ENCODE measurements around the gene MGAT3. TPM values are rescaled to one million over a fixed set of nuclear protein-coding genes. Genes with fewer than 3 reads are reported as not detected.

The MGAT3 gene
- total and polyA plus RNA-seq, 2 of the 13 experiments (the other 11 are each of a cell fraction or from before 2014, with no cell fraction given) = 0.11 to 0.15 TPM

DNA sequence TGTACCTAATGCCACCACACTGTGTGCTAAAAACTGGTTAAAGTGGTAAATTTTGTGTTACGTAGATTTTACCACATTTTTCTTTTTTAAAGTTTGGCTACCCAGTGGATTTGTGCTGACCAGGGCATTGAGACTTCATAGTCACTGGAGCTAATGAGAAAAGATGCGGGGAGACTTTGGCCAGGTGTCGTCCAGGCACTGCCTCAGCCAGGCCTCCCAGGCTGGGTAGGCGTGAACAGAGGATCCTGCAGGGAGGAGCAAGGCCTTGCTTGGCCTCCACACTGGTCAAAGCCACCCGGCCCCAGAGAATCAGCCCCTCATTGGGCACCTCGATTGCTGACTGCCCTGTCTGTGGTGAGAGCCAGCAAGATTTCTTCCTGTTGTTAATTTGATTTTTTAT lies 13.4 kb upstream of the MGAT3 start (continued):
- TF ChIP-seq RBM22 (optimal IDR thresholded peaks at IDR 0.05; ENCODE audit: low read length) (no peak), ZNF281 (CRISPR knock-in tag; IDR thresholded peaks at IDR 0.05; ENCODE audit: borderline replicate concordance) (no peak), ZNF501 (CRISPR knock-in tag; IDR thresholded peaks at IDR 0.05) (no peak), ZNF225 (CRISPR knock-in tag; IDR thresholded peaks at IDR 0.05) (no peak), ETV6 (CRISPR knock-in tag; conservative IDR thresholded peaks at IDR 0.05) (no peak), THAP11 (CRISPR knock-in tag; IDR thresholded peaks at IDR 0.05) (no peak)

DNA sequence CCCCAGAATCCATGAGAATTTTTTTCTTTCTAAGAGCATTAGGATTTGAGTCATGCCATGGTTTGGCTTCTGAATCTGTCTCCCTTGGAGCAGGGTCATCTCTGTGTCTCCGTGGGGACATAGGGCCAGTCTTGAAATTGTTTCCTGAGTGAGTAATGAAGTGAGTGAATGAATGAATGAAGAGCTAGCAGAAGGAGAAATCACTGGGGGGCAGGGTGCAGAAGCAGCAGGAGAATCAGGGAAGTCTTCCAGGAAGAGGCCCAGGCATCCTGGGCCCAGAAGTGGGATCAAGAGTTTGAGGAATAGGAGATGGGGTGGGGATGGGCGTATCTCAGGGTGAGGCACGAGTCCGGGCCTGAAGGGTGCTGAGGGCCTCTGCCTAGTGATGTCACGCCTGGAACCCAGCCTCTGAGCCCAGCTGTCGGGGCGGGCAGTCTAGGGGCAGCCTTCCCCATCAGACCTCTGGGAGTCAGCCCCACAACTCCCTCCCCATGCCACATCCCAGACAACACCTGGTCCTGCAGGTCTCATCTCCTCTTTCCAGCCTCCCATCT lies 12.5 kb upstream of the MGAT3 start:
- H3K9me3 ChIP-seq (ENCODE audit: low read length) = no peaks in the 10 kb centered on the region
- BruUV-seq (replicated peaks) = no TSS peak
- no peak overlapping the region for H3K4me3 ChIP-seq (replicated peaks in 1 of 3; ENCODE audit: insufficient read depth in 1 of 3, low read depth in 2 of 3, low read length in 3 of 3)
- H3K79me2 ChIP-seq (ENCODE audit: insufficient read depth, low read length) = no peaks in the 10 kb centered on the region
- in situ Hi-C loops (cut with HindIII; ENCODE audit: extremely low pct_ligation_motif_present, low pct_unique_long_range_greater_than_20kb) = no loop called here
- ATAC-seq (no peak), DNase-seq (ENCODE audit: low spot score) (no peak), FAIRE-seq (no peak)
- no peak overlapping the region for H3K9ac ChIP-seq (ENCODE audit: insufficient read depth, low read depth, low read length)
- WGBS (ENCODE audit: low lambda C conversion rate) = 50% methylated on average over 4 of the region's 7 CpGs
- H4K20me1 ChIP-seq (ENCODE audit: insufficient read depth, low read length) = no peaks in the 10 kb centered on the region
- intact Hi-C loops (cut with micrococcal nuclease; ENCODE audit: unreplicated experiment) = no loop called here
- ChIA-PET CTCF (ENCODE audit: low intra/inter-chr PET ratio, low total read pairs) (no interaction called here), POLR2A (no interaction called here)
- peaks cover 1 to 32% of the 10 kb centered on the region in 2 experiments; a peak in 4 of 5 replicates for H3K27me3 ChIP-seq (ENCODE audit: control insufficient read depth in 1 of 2, insufficient read depth in 2 of 2, low read length in 2 of 2)
- TF ChIP-seq ZNF264 (CRISPR knock-in tag; IDR thresholded peaks at IDR 0.05) = no peak
- TF ChIP-seq ZBTB44 (CRISPR knock-in tag; IDR thresholded peaks at IDR 0.05) = no peak
- no peak for TF ChIP-seq ZNF501 (CRISPR knock-in tag; IDR thresholded peaks at IDR 0.05)
- TF ChIP-seq FIP1L1 (IDR thresholded peaks at IDR 0.05; ENCODE audit: borderline replicate concordance, insufficient read depth, low read depth, low read length) = no peak
- TF ChIP-seq THAP7 (CRISPR knock-in tag; IDR thresholded peaks at IDR 0.05) = no peak
- no peaks in the 10 kb centered on the region for H3K36me3 ChIP-seq (replicated peaks in 1 of 2; ENCODE audit: control insufficient read depth in 1 of 2, insufficient read depth in 2 of 2, low read length in 2 of 2)
- H2AFZ ChIP-seq (ENCODE audit: low read length) = no peak overlapping the region
- no peak overlapping the region for H3K4me2 ChIP-seq (ENCODE audit: low read depth, low read length)
- H3K4me1 ChIP-seq (ENCODE audit: insufficient read depth, low read length) = peaks cover 42% of the 10 kb centered on the region
- H3K27ac ChIP-seq (ENCODE audit: extremely low read length, insufficient read depth, low read length) = no peak overlapping the region
